Astrocyte (in vitro differentiated cells and primary cell): Measurements from ENCODE around the gene GPR68. TPM values are rescaled to one million over a fixed set of nuclear protein-coding genes. Genes with fewer than 3 reads are reported as not detected.
A peak's percentile ranks its signal among the peaks of the same experiment; 100 is the strongest.

Experiments used
- DNase-seq: peaks from one replicate; pipeline ENCODE4 v3.0.0-alpha.2; 2010; ENCODE audit warnings: low read depth
- FAIRE-seq: peaks from 2 replicates; lab custom pipeline; 2011; peaks lifted over from hg19 to GRCh38; lab: Jason Lieb, UNC
- H2AFZ ChIP-seq: 2 replicates; pipeline ENCODE4 v1.6.0; 2012; ENCODE audit warnings: low read depth, low read length, inconsistent platforms
- H3K27ac ChIP-seq: 2 replicates; pipeline ENCODE4 v1.5.1; 2011; ENCODE audit warnings: low read depth, low read length, inconsistent platforms
- H3K27me3 ChIP-seq: 2 replicates; pipeline ENCODE4 v1.6.0; 2011; ENCODE audit warnings: low read length, inconsistent platforms; ENCODE audit not compliant: insufficient read depth
- H3K36me3 ChIP-seq: 2 replicates; pipeline ENCODE4 v1.5.1; 2011; ENCODE audit warnings: low read length, inconsistent platforms; ENCODE audit not compliant: insufficient read depth
- H3K4me1 ChIP-seq: 2 replicates; pipeline ENCODE4 v1.5.1; 2011; ENCODE audit warnings: low read length, inconsistent platforms; ENCODE audit not compliant: insufficient read depth
- H3K4me2 ChIP-seq: 2 replicates; pipeline ENCODE4 v1.6.0; 2012; ENCODE audit warnings: low read length, inconsistent platforms
- H3K4me3 ChIP-seq: 2 replicates; pipeline ENCODE4 v1.5.1; 2011; ENCODE audit warnings: low read depth, mild to moderate bottlenecking, low read length, inconsistent platforms; ENCODE audit not compliant: insufficient read depth
- H3K79me2 ChIP-seq: 2 replicates; pipeline ENCODE4 v1.6.0; 2012; ENCODE audit warnings: mild to moderate bottlenecking, low read length, inconsistent platforms; ENCODE audit not compliant: insufficient read depth
- H3K9ac ChIP-seq: 2 replicates; pipeline ENCODE4 v1.6.0; 2012; ENCODE audit warnings: mild to moderate bottlenecking, low read length, inconsistent platforms
- H3K9me3 ChIP-seq: 2 replicates; pipeline ENCODE4 v1.5.1; 2012; ENCODE audit warnings: low read depth, mild to moderate bottlenecking, low read length, inconsistent platforms; ENCODE audit not compliant: insufficient read depth
- H4K20me1 ChIP-seq: 2 replicates; pipeline ENCODE4 v1.6.0; 2012; ENCODE audit warnings: low read length, inconsistent platforms; ENCODE audit not compliant: insufficient read depth
- H3K27ac Mint-ChIP-seq: one replicate; pipeline ENCODE4 v1.8.0; 2021; ENCODE audit warnings: mild to moderate bottlenecking, mixed read lengths; ENCODE audit not compliant: unreplicated experiment
- H3K27me3 Mint-ChIP-seq: one replicate; pipeline ENCODE4 v1.8.0; 2021; ENCODE audit warnings: low read depth, mixed read lengths; ENCODE audit not compliant: unreplicated experiment
- H3K36me3 Mint-ChIP-seq: one replicate; pipeline ENCODE4 v1.8.0; 2021; ENCODE audit warnings: low read depth, mixed read lengths; ENCODE audit not compliant: unreplicated experiment
- H3K4me1 Mint-ChIP-seq: one replicate; pipeline ENCODE4 v1.8.0; 2021; ENCODE audit warnings: low read depth, mixed read lengths; ENCODE audit not compliant: unreplicated experiment
- H3K4me3 Mint-ChIP-seq: one replicate; pipeline ENCODE4 v1.8.0; 2021; ENCODE audit warnings: mild to moderate bottlenecking, moderate library complexity, mixed read lengths; ENCODE audit not compliant: unreplicated experiment
- H3K9me3 Mint-ChIP-seq: one replicate; pipeline ENCODE4 v1.8.0; 2021; ENCODE audit warnings: mild to moderate bottlenecking, mixed read lengths; ENCODE audit not compliant: unreplicated experiment
- EZH2 ChIP-seq: IDR thresholded peaks from 2 replicates; pipeline ENCODE4 v1.6.1; 2012; ENCODE audit warnings: mild to moderate bottlenecking, low read length, inconsistent platforms; ENCODE audit not compliant: insufficient read depth
- total RNA-seq: library from RNA; stranded (reverse); gene quantifications from 2 replicates; pipeline ENCODE4 v1.2.1, GENCODE V29; 2021
- TF ChIP-seq, protein P1 (sequence below): IDR thresholded peaks from 2 replicates; pipeline ENCODE4 v1.5.1; 2011; ENCODE audit warnings: low read depth, mild to moderate bottlenecking, inconsistent platforms, low read length, moderate library complexity; ENCODE audit not compliant: insufficient read depth

GPR68 gene
- total RNA-seq, 1 donor from 2014 or later, result 0.50 TPM

DNA sequence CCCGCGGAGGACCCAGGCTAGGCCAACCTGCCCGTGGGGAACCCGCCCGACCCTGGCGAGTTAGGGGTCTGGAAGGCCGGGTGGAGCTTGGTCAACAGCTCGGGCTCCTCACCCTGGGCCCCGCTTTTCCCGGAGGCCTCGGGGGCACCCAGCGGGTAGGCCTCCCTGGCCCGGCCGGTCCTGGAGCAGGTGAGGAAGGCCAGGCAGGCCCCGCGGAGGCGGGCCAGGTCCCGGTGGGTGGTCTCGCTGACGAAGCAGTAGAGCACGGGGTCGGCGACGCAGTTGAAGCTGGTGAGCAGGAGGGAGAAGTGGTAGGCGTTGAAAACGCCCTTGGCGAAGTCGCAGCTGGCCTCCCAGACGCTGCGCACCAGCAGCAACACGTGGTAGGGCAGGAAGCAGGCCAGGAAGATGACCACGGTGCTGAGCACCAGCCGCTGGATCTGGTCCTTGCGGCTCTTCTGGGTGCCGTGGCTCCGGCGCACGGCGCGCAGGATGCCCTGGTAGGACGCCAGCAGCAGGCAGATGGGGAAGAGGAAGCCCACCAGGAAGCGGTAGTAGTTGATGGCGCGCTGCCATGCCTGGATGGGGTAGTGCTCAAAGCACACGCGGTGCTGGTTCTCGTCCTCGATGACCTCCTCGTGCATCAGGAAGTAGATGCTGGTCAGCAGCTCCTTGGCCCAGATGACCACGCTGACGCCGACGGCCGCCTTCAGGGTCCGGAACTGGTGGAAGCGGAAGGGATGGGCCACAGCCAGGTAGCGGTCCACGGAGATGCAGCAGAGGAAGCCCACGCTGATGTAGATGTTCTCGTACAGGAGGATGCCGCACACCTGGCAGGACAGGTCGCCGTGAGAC, 10.3 kb downstream of the GPR68 start:
- Histone ChIP-seq H2AFZ (no peak overlapping the region), H3K4me1 (peaks cover 22% of the 10 kb centered on the region), H3K4me3 (no peak overlapping the region), H3K27ac (no peak overlapping the region), H3K27me3 (no peaks in the 10 kb centered on the region), H4K20me1 (no peaks in the 10 kb centered on the region), H3K9ac (no peak overlapping the region), H3K79me2 (no peaks in the 10 kb centered on the region), H3K36me3 (no peaks in the 10 kb centered on the region), H3K9me3 (no peaks in the 10 kb centered on the region), H3K4me2 (no peak overlapping the region)
- Mint-ChIP-seq H3K4me1 (peaks cover 17% of the 10 kb centered on the region), H3K27me3 (peaks cover 3% of the 10 kb centered on the region), H3K4me3 (peak overlapping the region; percentile 8), H3K9me3 (peaks cover 6% of the 10 kb centered on the region), H3K36me3 (peaks cover 5% of the 10 kb centered on the region), H3K27ac (no peak overlapping the region)
- DNase-seq, result no peak
- no peak for FAIRE-seq
- TF ChIP-seq, protein P1, sequence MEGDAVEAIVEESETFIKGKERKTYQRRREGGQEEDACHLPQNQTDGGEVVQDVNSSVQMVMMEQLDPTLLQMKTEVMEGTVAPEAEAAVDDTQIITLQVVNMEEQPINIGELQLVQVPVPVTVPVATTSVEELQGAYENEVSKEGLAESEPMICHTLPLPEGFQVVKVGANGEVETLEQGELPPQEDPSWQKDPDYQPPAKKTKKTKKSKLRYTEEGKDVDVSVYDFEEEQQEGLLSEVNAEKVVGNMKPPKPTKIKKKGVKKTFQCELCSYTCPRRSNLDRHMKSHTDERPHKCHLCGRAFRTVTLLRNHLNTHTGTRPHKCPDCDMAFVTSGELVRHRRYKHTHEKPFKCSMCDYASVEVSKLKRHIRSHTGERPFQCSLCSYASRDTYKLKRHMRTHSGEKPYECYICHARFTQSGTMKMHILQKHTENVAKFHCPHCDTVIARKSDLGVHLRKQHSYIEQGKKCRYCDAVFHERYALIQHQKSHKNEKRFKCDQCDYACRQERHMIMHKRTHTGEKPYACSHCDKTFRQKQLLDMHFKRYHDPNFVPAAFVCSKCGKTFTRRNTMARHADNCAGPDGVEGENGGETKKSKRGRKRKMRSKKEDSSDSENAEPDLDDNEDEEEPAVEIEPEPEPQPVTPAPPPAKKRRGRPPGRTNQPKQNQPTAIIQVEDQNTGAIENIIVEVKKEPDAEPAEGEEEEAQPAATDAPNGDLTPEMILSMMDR, result no peak
- no peak for TF ChIP-seq EZH2

GRCh38 chr14:91232603-91233002, 11.9 kb downstream of the GPR68 start:
- Mint-ChIP-seq H3K9me3 (peaks cover 6% of the 10 kb centered on the region), H3K4me1 (peaks cover 26% of the 10 kb centered on the region), H3K27ac (no peak overlapping the region), H3K36me3 (peaks cover 5% of the 10 kb centered on the region), H3K4me3 (no peak overlapping the region), H3K27me3 (peaks cover 3% of the 10 kb centered on the region)
- Histone ChIP-seq H3K4me3 (no peak overlapping the region), H3K79me2 (no peaks in the 10 kb centered on the region), H3K4me2 (no peak overlapping the region), H3K27me3 (no peaks in the 10 kb centered on the region), H3K9me3 (no peaks in the 10 kb centered on the region), H3K36me3 (no peaks in the 10 kb centered on the region), H3K4me1 (peaks cover 37% of the 10 kb centered on the region), H2AFZ (no peak overlapping the region), H3K9ac (no peak overlapping the region), H3K27ac (no peak overlapping the region), H4K20me1 (no peaks in the 10 kb centered on the region)
- DNase-seq, result no peak
- TF ChIP-seq EZH2, result no peak
- TF ChIP-seq, protein P1, result no peak
- FAIRE-seq, result no peak

DNA sequence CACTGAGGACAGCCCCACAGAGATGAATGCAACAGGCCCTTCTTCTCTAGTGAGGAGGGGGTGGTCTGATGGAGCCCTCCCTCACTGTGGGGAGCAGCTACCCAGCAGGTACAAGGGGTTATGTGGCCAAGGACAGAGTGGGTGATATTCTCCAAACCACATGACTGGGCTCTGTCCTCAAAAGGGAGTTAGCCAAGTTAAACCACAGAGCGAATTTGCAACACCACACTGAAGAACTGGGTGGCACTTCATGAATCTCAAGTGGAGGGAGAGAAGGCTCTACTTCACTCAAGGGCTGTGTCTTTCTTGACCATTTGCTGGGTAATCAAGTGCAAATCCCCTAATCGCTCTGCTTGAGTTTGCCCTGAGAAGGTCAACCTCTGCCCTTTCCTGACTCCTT, 12.5 kb downstream of the GPR68 start:
- Histone ChIP-seq H2AFZ (no peak overlapping the region), H3K9ac (no peak overlapping the region), H4K20me1 (no peaks in the 10 kb centered on the region), H3K27ac (no peak overlapping the region), H3K27me3 (no peaks in the 10 kb centered on the region), H3K9me3 (no peaks in the 10 kb centered on the region), H3K4me1 (peaks cover 32% of the 10 kb centered on the region), H3K79me2 (no peaks in the 10 kb centered on the region), H3K4me3 (no peak overlapping the region), H3K4me2 (no peak overlapping the region), H3K36me3 (no peaks in the 10 kb centered on the region)
- TF ChIP-seq, protein P1, result no peak
- no peak for TF ChIP-seq EZH2
- FAIRE-seq (no peak), DNase-seq (no peak)
- Mint-ChIP-seq H3K27me3 (peaks cover 3% of the 10 kb centered on the region), H3K4me1 (peaks cover 23% of the 10 kb centered on the region), H3K27ac (no peak overlapping the region), H3K9me3 (peaks cover 6% of the 10 kb centered on the region), H3K36me3 (peaks cover 5% of the 10 kb centered on the region), H3K4me3 (no peak overlapping the region)
